ENCODE measurements around the gene UBN2. TPM values are rescaled to one million over a fixed set of nuclear protein-coding genes. Genes with fewer than 3 reads are reported as not detected.

Gene UBN2
- total and polyA plus RNA-seq, 2 donors from 2014 or later: 2.0 to 22.2 TPM

- no peak for TF ChIP-seq CTCF (IDR thresholded peaks at IDR 0.05; ENCODE audit: borderline replicate concordance, extremely low read depth, insufficient read depth)
- no peak for DNase-seq
- Histone ChIP-seq H3K4me1 (ENCODE audit: control insufficient read depth in 2 of 3, insufficient read depth in 2 of 3, low read depth in 1 of 3, low read length in 3 of 3) (peaks cover 0 to 8% (median 4%) of the 10 kb centered on the region in 3 donors), H3K27me3 (ENCODE audit: control insufficient read depth, insufficient read depth, low read length) (no peaks in the 10 kb centered on the region), H3K4me3 (ENCODE audit: low read length in 3 of 3) (no peak overlapping the region), H3K36me3 (ENCODE audit: control insufficient read depth in 2 of 3, insufficient read depth in 3 of 3, low read length in 3 of 3) (no peaks in the 10 kb centered on the region), H3K9me3 (ENCODE audit: control insufficient read depth in 2 of 3, insufficient read depth in 1 of 3, low read length in 3 of 3) (no peaks in the 10 kb centered on the region), H3K27ac (ENCODE audit: low read depth in 2 of 2, low read length in 2 of 2) (no peak overlapping the region), H3K9ac (ENCODE audit: low read length in 3 of 3) (no peak overlapping the region)
- intact Hi-C loops (cut with DNase I): no loop called here
- FAIRE-seq: no peak
Measured at GRCh38 chr7:139339025-139339424, 108.0 kb downstream of the UBN2 start.

- DNase-seq (no peak), FAIRE-seq (no peak)
- Histone ChIP-seq H3K9me3 (ENCODE audit: control insufficient read depth in 2 of 3, insufficient read depth in 1 of 3, low read length in 3 of 3) (no peaks in the 10 kb centered on the region), H3K27me3 (ENCODE audit: control insufficient read depth, insufficient read depth, low read length) (no peaks in the 10 kb centered on the region), H3K36me3 (ENCODE audit: control insufficient read depth in 2 of 3, insufficient read depth in 3 of 3, low read length in 3 of 3) (no peaks in the 10 kb centered on the region), H3K27ac (ENCODE audit: low read depth in 2 of 2, low read length in 2 of 2) (peak overlapping the region; percentile 99 to 100), H3K9ac (ENCODE audit: low read length in 3 of 3) (peak overlapping the region in 2 of 3 donors; percentile 4 to 28), H3K4me1 (ENCODE audit: control insufficient read depth in 2 of 3, insufficient read depth in 2 of 3, low read depth in 1 of 3, low read length in 3 of 3) (peaks cover 0 to 8% (median 4%) of the 10 kb centered on the region in 3 donors), H3K4me3 (ENCODE audit: low read length in 3 of 3) (peak overlapping the region; percentile 78 to 93 (median 92))
- TF ChIP-seq CTCF (IDR thresholded peaks at IDR 0.05; ENCODE audit: borderline replicate concordance, extremely low read depth, insufficient read depth): no peak
- intact Hi-C loops (cut with DNase I): no loop called here
Measured at GRCh38 chr7:139339698-139340036, 108.6 kb downstream of the UBN2 start.

GRCh38 chr7:139340037-139340807 lies 109.2 kb downstream of the UBN2 start:
- no peaks in the 10 kb centered on the region for H3K36me3 ChIP-seq (ENCODE audit: control insufficient read depth in 2 of 3, insufficient read depth in 3 of 3, low read length in 3 of 3)
- intact Hi-C loops (cut with DNase I): no loop called here
- peak overlapping the region; percentile 99 to 100 for H3K27ac ChIP-seq (ENCODE audit: low read depth in 2 of 2, low read length in 2 of 2)
- peak; percentile 61 for TF ChIP-seq CTCF (IDR thresholded peaks at IDR 0.05; ENCODE audit: borderline replicate concordance, extremely low read depth, insufficient read depth)
- H3K27me3 ChIP-seq (ENCODE audit: control insufficient read depth, insufficient read depth, low read length): no peaks in the 10 kb centered on the region
- peak; percentile 90 for FAIRE-seq
- peaks cover 0 to 8% (median 4%) of the 10 kb centered on the region in 3 donors for H3K4me1 ChIP-seq (ENCODE audit: control insufficient read depth in 2 of 3, insufficient read depth in 2 of 3, low read depth in 1 of 3, low read length in 3 of 3)
- H3K4me3 ChIP-seq (ENCODE audit: low read length in 3 of 3): peak overlapping the region; percentile 78 to 93 (median 92)
- H3K9me3 ChIP-seq (ENCODE audit: control insufficient read depth in 2 of 3, insufficient read depth in 1 of 3, low read length in 3 of 3): no peaks in the 10 kb centered on the region
- peak; percentile 99 to 100 (median 100) for DNase-seq
- peak overlapping the region; percentile 97 to 100 (median 99) for H3K9ac ChIP-seq (ENCODE audit: low read length in 3 of 3)

All from kidney (tissue), 14 donors.